Gastroesophageal sphincter (tissue), 3 donors: ENCODE results near the gene ZC3HAV1.

ENCODE experiments used
- CTCF ChIP-seq, 4 experiments: fragments of 200-600 bp in 2 of 4; fragments of 450-650 bp in 2 of 4; sonication (generic) in 1 of 4; IDR thresholded peaks; one replicate each; pipeline ENCODE4 v1.5.1; 2017 to 2019; ENCODE audit warnings: antibody characterized with exemption in 4 of 4, mild to moderate bottlenecking in 2 of 4, moderate library complexity in 2 of 4
- EP300 ChIP-seq: sonication (generic); formaldehyde crosslinking; IDR thresholded peaks from one replicate; pipeline ENCODE4 v1.6.1; 2017; ENCODE audit warnings: antibody characterized with exemption, mild to moderate bottlenecking
- POLR2A ChIP-seq, 2 donors: fragments of 450-650 bp; IDR thresholded peaks; one replicate each; pipeline ENCODE4 v1.6.1; 2017; ENCODE audit warnings: antibody characterized with exemption in 2 of 2, mild to moderate bottlenecking in 2 of 2, moderate library complexity in 1 of 2
- POLR2AphosphoS5 ChIP-seq: sonication (generic); formaldehyde crosslinking; IDR thresholded peaks from one replicate; pipeline ENCODE4 v1.6.1; 2017; ENCODE audit warnings: antibody characterized with exemption

DNA sequence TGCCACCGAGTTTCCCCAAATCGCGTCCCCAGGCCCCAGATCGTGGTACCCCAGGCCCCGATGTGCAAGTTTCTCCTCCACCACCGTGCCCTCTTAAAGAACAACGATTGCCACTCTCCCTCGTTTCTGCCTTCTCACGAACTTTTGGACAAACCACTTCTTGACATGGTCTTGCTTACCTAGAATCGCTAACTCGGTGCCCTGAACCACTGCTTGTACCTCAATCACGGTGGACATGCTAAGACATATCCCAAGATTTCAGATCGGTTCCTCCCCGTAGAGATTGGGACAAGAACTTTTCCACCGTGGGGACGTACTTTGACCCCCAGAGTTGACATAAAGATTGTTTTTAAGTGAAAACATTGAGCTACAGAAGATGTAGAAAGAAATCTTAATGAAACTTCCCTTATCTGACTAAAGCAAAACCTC, 477 bp upstream of the ZC3HAV1 start:
- TF ChIP-seq CTCF (IDR thresholded peaks at IDR 0.05) (no peak), POLR2AphosphoS5 (no peak), POLR2A (IDR thresholded peaks at IDR 0.05) (no peak), EP300 (no peak)
